Measurements from ENCODE around the gene ZNF485.
"Not testable (repeated sequence)": the region's sequence is repeated elsewhere in the genome, so short reads cannot be mapped to it uniquely, and the experiment has no call there.

The ZNF485 gene

GRCh38 chr10:43585981-43586729 is 20.1 kb upstream of the ZNF485 start:
- no peak overlapping the region for H3K27ac ChIP-seq (ENCODE audit: low read depth, low read length)
- no peaks in the 10 kb centered on the region for H3K9me3 ChIP-seq (ENCODE audit: low read length)
- H3K4me1 ChIP-seq (ENCODE audit: insufficient read depth, low read length) = no peaks in the 10 kb centered on the region
- H3K9ac ChIP-seq (ENCODE audit: low read length) = no peak overlapping the region
- no peaks in the 10 kb centered on the region for H3K36me3 ChIP-seq (ENCODE audit: insufficient read depth, low read length)
- H3K4me3 ChIP-seq (ENCODE audit: low read depth in 1 of 2, low read length in 2 of 2) = no peak overlapping the region
- no peaks in the 10 kb centered on the region for H3K27me3 ChIP-seq (ENCODE audit: control insufficient read depth in 1 of 2, insufficient read depth in 2 of 2, low read length in 2 of 2)

GRCh38 chr10:43586730-43587115 is 19.5 kb upstream of the ZNF485 start:
- not testable (repeated sequence) for H3K4me1 ChIP-seq (ENCODE audit: insufficient read depth, low read length); H3K9me3 ChIP-seq (ENCODE audit: low read length); H3K4me3 ChIP-seq (ENCODE audit: low read depth in 1 of 2, low read length in 2 of 2); H3K36me3 ChIP-seq (ENCODE audit: insufficient read depth, low read length); H3K27me3 ChIP-seq (ENCODE audit: control insufficient read depth in 1 of 2, insufficient read depth in 2 of 2, low read length in 2 of 2); H3K27ac ChIP-seq (ENCODE audit: low read depth, low read length); H3K9ac ChIP-seq (ENCODE audit: low read length)

GRCh38 chr10:43591303-43591904 is 14.8 kb upstream of the ZNF485 start:
- no peak overlapping the region for H3K4me3 ChIP-seq (ENCODE audit: low read depth in 1 of 2, low read length in 2 of 2)
- no peak overlapping the region for H3K27ac ChIP-seq (ENCODE audit: low read depth, low read length)
- H3K9ac ChIP-seq (ENCODE audit: low read length) = no peak overlapping the region
- H3K36me3 ChIP-seq (ENCODE audit: insufficient read depth, low read length) = no peaks in the 10 kb centered on the region
- H3K4me1 ChIP-seq (ENCODE audit: insufficient read depth, low read length) = no peaks in the 10 kb centered on the region
- no peaks in the 10 kb centered on the region for H3K27me3 ChIP-seq (ENCODE audit: control insufficient read depth in 1 of 2, insufficient read depth in 2 of 2, low read length in 2 of 2)
- H3K9me3 ChIP-seq (ENCODE audit: low read length) = no peaks in the 10 kb centered on the region

GRCh38 chr10:43594944-43595589 is 11.2 kb upstream of the ZNF485 start:
- Histone ChIP-seq H3K4me1 (ENCODE audit: insufficient read depth, low read length) (no peaks in the 10 kb centered on the region), H3K9me3 (ENCODE audit: low read length) (no peaks in the 10 kb centered on the region), H3K27ac (ENCODE audit: low read depth, low read length) (no peak overlapping the region), H3K36me3 (ENCODE audit: insufficient read depth, low read length) (no peaks in the 10 kb centered on the region), H3K9ac (ENCODE audit: low read length) (no peak overlapping the region), H3K4me3 (ENCODE audit: low read depth in 1 of 2, low read length in 2 of 2) (peak overlapping the region in 1 of 2 donors; percentile 32), H3K27me3 (ENCODE audit: control insufficient read depth in 1 of 2, insufficient read depth in 2 of 2, low read length in 2 of 2) (no peaks in the 10 kb centered on the region)

- Histone ChIP-seq H3K9ac (ENCODE audit: low read length) (no peak overlapping the region), H3K36me3 (ENCODE audit: insufficient read depth, low read length) (no peaks in the 10 kb centered on the region), H3K9me3 (ENCODE audit: low read length) (no peaks in the 10 kb centered on the region), H3K4me1 (ENCODE audit: insufficient read depth, low read length) (no peaks in the 10 kb centered on the region), H3K4me3 (ENCODE audit: low read depth in 1 of 2, low read length in 2 of 2) (peak overlapping the region in 1 of 2 donors; percentile 32), H3K27ac (ENCODE audit: low read depth, low read length) (no peak overlapping the region), H3K27me3 (ENCODE audit: control insufficient read depth in 1 of 2, insufficient read depth in 2 of 2, low read length in 2 of 2) (no peaks in the 10 kb centered on the region)
Observed at GRCh38 chr10:43595739-43596298, 10.4 kb upstream of the ZNF485 start.

GRCh38 chr10:43596546-43596945 is 9.7 kb upstream of the ZNF485 start:
- Histone ChIP-seq H3K9me3 (ENCODE audit: low read length) (no peaks in the 10 kb centered on the region), H3K4me1 (ENCODE audit: insufficient read depth, low read length) (no peaks in the 10 kb centered on the region), H3K4me3 (ENCODE audit: low read depth in 1 of 2, low read length in 2 of 2) (no peak overlapping the region), H3K9ac (ENCODE audit: low read length) (no peak overlapping the region), H3K36me3 (ENCODE audit: insufficient read depth, low read length) (no peaks in the 10 kb centered on the region), H3K27me3 (ENCODE audit: control insufficient read depth in 1 of 2, insufficient read depth in 2 of 2, low read length in 2 of 2) (no peaks in the 10 kb centered on the region), H3K27ac (ENCODE audit: low read depth, low read length) (no peak overlapping the region)

- Histone ChIP-seq H3K27me3 (ENCODE audit: control insufficient read depth in 1 of 2, insufficient read depth in 2 of 2, low read length in 2 of 2) (no peaks in the 10 kb centered on the region), H3K9me3 (ENCODE audit: low read length) (no peaks in the 10 kb centered on the region), H3K4me1 (ENCODE audit: insufficient read depth, low read length) (no peaks in the 10 kb centered on the region), H3K36me3 (ENCODE audit: insufficient read depth, low read length) (no peaks in the 10 kb centered on the region), H3K4me3 (ENCODE audit: low read depth in 1 of 2, low read length in 2 of 2) (no peak overlapping the region), H3K9ac (ENCODE audit: low read length) (no peak overlapping the region), H3K27ac (ENCODE audit: low read depth, low read length) (no peak overlapping the region)
Observed at GRCh38 chr10:43598446-43598845, 7.8 kb upstream of the ZNF485 start.

GRCh38 chr10:43599333-43599732 is 6.9 kb upstream of the ZNF485 start:
- Histone ChIP-seq H3K9me3 (ENCODE audit: low read length) (no peaks in the 10 kb centered on the region), H3K36me3 (ENCODE audit: insufficient read depth, low read length) (no peaks in the 10 kb centered on the region), H3K27ac (ENCODE audit: low read depth, low read length) (no peak overlapping the region), H3K4me1 (ENCODE audit: insufficient read depth, low read length) (no peaks in the 10 kb centered on the region), H3K4me3 (ENCODE audit: low read depth in 1 of 2, low read length in 2 of 2) (no peak overlapping the region), H3K9ac (ENCODE audit: low read length) (no peak overlapping the region), H3K27me3 (ENCODE audit: control insufficient read depth in 1 of 2, insufficient read depth in 2 of 2, low read length in 2 of 2) (no peaks in the 10 kb centered on the region)

- H3K36me3 ChIP-seq (ENCODE audit: insufficient read depth, low read length); H3K9ac ChIP-seq (ENCODE audit: low read length); H3K27ac ChIP-seq (ENCODE audit: low read depth, low read length); H3K4me1 ChIP-seq (ENCODE audit: insufficient read depth, low read length); H3K4me3 ChIP-seq (ENCODE audit: low read depth in 1 of 2, low read length in 2 of 2); H3K9me3 ChIP-seq (ENCODE audit: low read length); H3K27me3 ChIP-seq (ENCODE audit: control insufficient read depth in 1 of 2, insufficient read depth in 2 of 2, low read length in 2 of 2): not testable (repeated sequence)
Observed at GRCh38 chr10:43601576-43601975, 4.7 kb upstream of the ZNF485 start.

GRCh38 chr10:43605850-43606322 is 352 bp upstream of the ZNF485 start:
- no peak overlapping the region for H3K9ac ChIP-seq (ENCODE audit: low read length)

GRCh38 chr10:43607199-43607573 is 948 bp downstream of the ZNF485 start:
- H3K9me3 ChIP-seq (ENCODE audit: low read length) = no peaks in the 10 kb centered on the region
- no peak overlapping the region for H3K27ac ChIP-seq (ENCODE audit: low read depth, low read length)
- H3K9ac ChIP-seq (ENCODE audit: low read length) = no peak overlapping the region
- H3K27me3 ChIP-seq (ENCODE audit: control insufficient read depth in 1 of 2, insufficient read depth in 2 of 2, low read length in 2 of 2) = no peaks in the 10 kb centered on the region
- peak overlapping the region; percentile 66 to 91 for H3K4me3 ChIP-seq (ENCODE audit: low read depth in 1 of 2, low read length in 2 of 2)
- H3K4me1 ChIP-seq (ENCODE audit: insufficient read depth, low read length) = peaks cover 5% of the 10 kb centered on the region
- no peaks in the 10 kb centered on the region for H3K36me3 ChIP-seq (ENCODE audit: insufficient read depth, low read length)

More at GRCh38 chr10:43605850-43606322, 352 bp upstream of the ZNF485 start:
- Histone ChIP-seq H3K9me3 (ENCODE audit: low read length) (no peaks in the 10 kb centered on the region), H3K36me3 (ENCODE audit: insufficient read depth, low read length) (no peaks in the 10 kb centered on the region), H3K4me1 (ENCODE audit: insufficient read depth, low read length) (peaks cover 5% of the 10 kb centered on the region), H3K27ac (ENCODE audit: low read depth, low read length) (peak overlapping the region; percentile 82), H3K4me3 (ENCODE audit: low read depth in 1 of 2, low read length in 2 of 2) (peak overlapping the region; percentile 66 to 91), H3K27me3 (ENCODE audit: control insufficient read depth in 1 of 2, insufficient read depth in 2 of 2, low read length in 2 of 2) (no peaks in the 10 kb centered on the region)
